ENCODE results near the gene PTPN11. TPM values are rescaled to one million over a fixed set of nuclear protein-coding genes. Genes with fewer than 3 reads are reported as not detected.

PTPN11 gene
- total and polyA plus RNA-seq, 2 of the 8 experiments (the other 6 are each of a cell fraction or from before 2014, with no cell fraction given), result 28.3 to 133 TPM

DNA sequence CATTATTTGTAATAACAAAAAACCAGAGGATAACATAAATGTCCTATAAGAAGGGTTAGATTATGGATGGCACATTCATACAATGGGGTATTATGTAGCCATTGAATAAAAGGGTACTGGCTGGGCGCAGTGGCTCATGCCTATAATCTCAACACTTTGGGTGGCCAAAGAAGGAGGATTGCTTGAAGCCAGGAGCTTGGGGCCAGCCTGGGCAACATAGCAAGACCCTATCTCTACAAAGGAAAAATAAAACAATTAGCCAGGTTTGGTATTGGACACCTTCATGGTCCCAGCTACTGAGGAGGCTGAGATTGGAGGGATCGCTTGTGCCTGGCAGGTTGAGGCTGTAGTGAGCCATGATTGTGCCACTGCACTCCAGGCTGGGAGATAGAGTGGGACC lies 14.8 kb downstream of the PTPN11 start:
- H3K36me3 ChIP-seq (ENCODE audit: control insufficient read depth in 2 of 4, insufficient read depth in 4 of 4, low read length in 3 of 4), result no peaks in the 10 kb centered on the region
- WGBS, 2 experiments (ENCODE audit: extremely low coverage in 1 of 2, insufficient coverage in 1 of 2, insufficient read length in 1 of 2, insufficient replicate concordance in 2 of 2, low coverage in 1 of 2, low lambda C conversion rate in 2 of 2, missing lambda C conversion rate in 1 of 2), result 94% methylated on average over 2 of the region's 2 CpGs; no CpG with 5 or more reads in 1 of the 2 experiments
- H3K14ac ChIP-seq (ENCODE audit: insufficient read length), result no peak overlapping the region
- H2AK5ac ChIP-seq (ENCODE audit: low read depth, low read length), result no peak overlapping the region
- H3K4me3 ChIP-seq (ENCODE audit: extremely low read depth in 1 of 4, insufficient read depth in 2 of 4, low read depth in 3 of 4, low read length in 4 of 4), result no peak overlapping the region
- H2AFZ ChIP-seq (ENCODE audit: low read length), result no peak overlapping the region
- no peak overlapping the region for H3K18ac ChIP-seq (ENCODE audit: extremely low read depth, low read length)
- no peak overlapping the region for H3K4ac ChIP-seq (replicated peaks; ENCODE audit: insufficient read length, low read depth, low read length)
- H2BK12ac ChIP-seq (ENCODE audit: low read depth, low read length), result no peak overlapping the region
- peaks cover 0 to 75% of the 10 kb centered on the region in 2 experiments; a peak in 3 of 4 replicates for H3K79me2 ChIP-seq (ENCODE audit: control insufficient read depth in 1 of 2, insufficient read depth in 2 of 2, low read length in 2 of 2)
- H4K20me1 ChIP-seq (replicated peaks in 1 of 2; ENCODE audit: control insufficient read depth in 1 of 2, insufficient read depth in 2 of 2, low read length in 2 of 2), result peaks cover 2 to 5% of the 10 kb centered on the region in 2 experiments
- H2BK20ac ChIP-seq (ENCODE audit: low read length), result no peak overlapping the region
- no peaks in the 10 kb centered on the region for H3K9me3 ChIP-seq (ENCODE audit: insufficient read depth in 2 of 2, low read depth in 1 of 2, low read length in 1 of 2)
- H4K5ac ChIP-seq (ENCODE audit: insufficient read length, low read depth, low read length), result no peak overlapping the region
- no peak overlapping the region for H3K27ac ChIP-seq (ENCODE audit: low read depth, low read length)
- H3K23ac ChIP-seq (ENCODE audit: insufficient read length), result no peak overlapping the region
- ChIA-PET CTCF (ENCODE audit: partially characterized antibody) (no interaction called here), POLR2A (ENCODE audit: partially characterized antibody) (interaction anchor here (0.9 to 1.6 kb wide), 2 partner anchors 8 to 10 kb away, joined by 3 to 4 read pairs; no protein-coding TSS in a partner anchor)
- H3K9ac ChIP-seq (replicated peaks in 1 of 4; ENCODE audit: extremely low read depth in 1 of 4, low read depth in 3 of 4, low read length in 3 of 4), result no peak overlapping the region
- H4K91ac ChIP-seq (replicated peaks; ENCODE audit: insufficient read length, low read length), result no peak overlapping the region
- H3K27me3 ChIP-seq (replicated peaks in 1 of 4; ENCODE audit: control insufficient read depth in 3 of 4, extremely low read depth in 1 of 4, insufficient read depth in 3 of 4, low read length in 3 of 4), result no peaks in the 10 kb centered on the region
- H3K4me1 ChIP-seq (replicated peaks in 1 of 4; ENCODE audit: control insufficient read depth in 3 of 4, insufficient read depth in 4 of 4, low read length in 3 of 4), result no peaks in the 10 kb centered on the region
- H2BK15ac ChIP-seq (ENCODE audit: low read length), result no peak overlapping the region
- H2BK120ac ChIP-seq (replicated peaks; ENCODE audit: low read depth, low read length), result no peak overlapping the region
- 0 out of 2 replicates have a peak overlapping the region, but pooled peaks have one; percentile 35 for H4K8ac ChIP-seq (ENCODE audit: extremely low read depth, insufficient read depth, low read length)
- no peak overlapping the region for H2BK5ac ChIP-seq (ENCODE audit: low read depth, low read length)
- H3K79me1 ChIP-seq (ENCODE audit: low read depth, low read length), result no peaks in the 10 kb centered on the region; the same call in 1 of the 2 replicates
- H3K56ac ChIP-seq (replicated peaks; ENCODE audit: insufficient read length, low read depth, low read length), result no peak overlapping the region
- H3K4me2 ChIP-seq (ENCODE audit: insufficient read depth in 1 of 2, low read depth in 2 of 2, low read length in 2 of 2), result no peak overlapping the region
- no peaks in the 10 kb centered on the region for H3K23me2 ChIP-seq (ENCODE audit: low read depth, low read length)
- DNase-seq (ENCODE audit: low read depth in 1 of 2, low spot score in 2 of 2) (no peak), FAIRE-seq (no peak)
- no peak for TF ChIP-seq TBP (IDR thresholded peaks at IDR 0.05; ENCODE audit: low read depth, low read length)
- no peak for TF ChIP-seq CREB1 (IDR thresholded peaks at IDR 0.05)
- no peak for TF ChIP-seq POLR2AphosphoS5 (IDR thresholded peaks at IDR 0.05; ENCODE audit: low read depth, low read length)
- no peak for TF ChIP-seq ASH2L (IDR thresholded peaks at IDR 0.05; ENCODE audit: low read length)
- no peak for TF ChIP-seq SRF (IDR thresholded peaks at IDR 0.05; ENCODE audit: low read depth, low read length)
- no peak for TF ChIP-seq RBBP5 (IDR thresholded peaks at IDR 0.05; ENCODE audit: borderline replicate concordance, low read depth, low read length)
- no peak for TF ChIP-seq SUZ12 (IDR thresholded peaks at IDR 0.05; ENCODE audit: low read length)
- no peak for TF ChIP-seq FOSL1 (IDR thresholded peaks at IDR 0.05; ENCODE audit: insufficient read depth, low read depth, low read length)
- TF ChIP-seq KDM4A (IDR thresholded peaks at IDR 0.05; ENCODE audit: low read depth, low read length, severe bottlenecking), result no peak
- no peak for TF ChIP-seq POU5F1 (IDR thresholded peaks at IDR 0.05; ENCODE audit: low read depth, low read length)
- TF ChIP-seq RAD21 (IDR thresholded peaks at IDR 0.05 in 1 of 2, conservative IDR thresholded peaks at IDR 0.05 in 1 of 2; ENCODE audit: low read depth in 2 of 2, low read length in 2 of 2), result no peak
- TF ChIP-seq SP2 (IDR thresholded peaks at IDR 0.05; ENCODE audit: low read length), result no peak
- TF ChIP-seq, protein P1, sequence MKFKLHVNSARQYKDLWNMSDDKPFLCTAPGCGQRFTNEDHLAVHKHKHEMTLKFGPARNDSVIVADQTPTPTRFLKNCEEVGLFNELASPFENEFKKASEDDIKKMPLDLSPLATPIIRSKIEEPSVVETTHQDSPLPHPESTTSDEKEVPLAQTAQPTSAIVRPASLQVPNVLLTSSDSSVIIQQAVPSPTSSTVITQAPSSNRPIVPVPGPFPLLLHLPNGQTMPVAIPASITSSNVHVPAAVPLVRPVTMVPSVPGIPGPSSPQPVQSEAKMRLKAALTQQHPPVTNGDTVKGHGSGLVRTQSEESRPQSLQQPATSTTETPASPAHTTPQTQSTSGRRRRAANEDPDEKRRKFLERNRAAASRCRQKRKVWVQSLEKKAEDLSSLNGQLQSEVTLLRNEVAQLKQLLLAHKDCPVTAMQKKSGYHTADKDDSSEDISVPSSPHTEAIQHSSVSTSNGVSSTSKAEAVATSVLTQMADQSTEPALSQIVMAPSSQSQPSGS (IDR thresholded peaks at IDR 0.05; ENCODE audit: low read length), result no peak
